WTC11 (cell line): ENCODE data around the gene TAS1R1. TPM values are rescaled to one million over a fixed set of nuclear protein-coding genes. Genes with fewer than 3 reads are reported as not detected.

Experiments used
- ARID4B ChIP-seq: sonication (generic); formaldehyde crosslinking; IDR thresholded peaks from 2 replicates; pipeline ENCODE4 v1.8.0; 2023; ENCODE audit warnings: missing genetic modification reagents, mild to moderate bottlenecking, borderline replicate concordance
- ATF6 ChIP-seq: sonication (generic); formaldehyde crosslinking; IDR thresholded peaks from 2 replicates; pipeline ENCODE4 v1.8.1; 2023; ENCODE audit warnings: mild to moderate bottlenecking, missing genetic modification reagents
- CREB1 ChIP-seq: sonication (generic); formaldehyde crosslinking; IDR thresholded peaks from 2 replicates; pipeline ENCODE4 v1.8.0; 2023; ENCODE audit warnings: mild to moderate bottlenecking, missing genetic modification reagents
- ERG ChIP-seq: fragments of 250-450 bp; sonication (Bioruptor Pico); IDR thresholded peaks from 2 replicates; pipeline ENCODE4 v1.8.0; 2021; ENCODE audit warnings: mild to moderate bottlenecking
- FOXK1 ChIP-seq: sonication (generic); formaldehyde crosslinking; IDR thresholded peaks from 2 replicates; pipeline ENCODE4 v1.8.0; 2022; ENCODE audit warnings: mild to moderate bottlenecking, moderate library complexity, missing genetic modification reagents
- FOXP4 ChIP-seq: sonication (generic); formaldehyde crosslinking; IDR thresholded peaks from 2 replicates; pipeline ENCODE4 v1.8.0; 2022; ENCODE audit warnings: mild to moderate bottlenecking, missing genetic modification reagents
- IRF1 ChIP-seq: sonication (generic); formaldehyde crosslinking; IDR thresholded peaks from 2 replicates; pipeline ENCODE4 v1.8.0; 2023; ENCODE audit warnings: missing genetic modification reagents
- KAT7 ChIP-seq: sonication (generic); formaldehyde crosslinking; IDR thresholded peaks from 2 replicates; pipeline ENCODE4 v1.8.1; 2023; ENCODE audit warnings: missing genetic modification reagents, mild to moderate bottlenecking, borderline replicate concordance
- MLX ChIP-seq: sonication (generic); formaldehyde crosslinking; IDR thresholded peaks from 2 replicates; pipeline ENCODE4 v1.8.1; 2023; ENCODE audit warnings: mild to moderate bottlenecking, missing genetic modification reagents, moderate library complexity
- MYBL2 ChIP-seq: sonication (generic); formaldehyde crosslinking; IDR thresholded peaks from 2 replicates; pipeline ENCODE4 v1.8.1; 2023; ENCODE audit warnings: mild to moderate bottlenecking, moderate library complexity, missing genetic modification reagents
- NFYB ChIP-seq: sonication (generic); formaldehyde crosslinking; conservative IDR thresholded peaks from 2 replicates; pipeline ENCODE4 v1.8.0; 2022; ENCODE audit warnings: low read depth, missing genetic modification reagents
- NR1H2 ChIP-seq: sonication (generic); formaldehyde crosslinking; IDR thresholded peaks from 2 replicates; pipeline ENCODE4 v1.9.0; 2021; ENCODE audit warnings: mild to moderate bottlenecking, moderate library complexity, missing genetic modification reagents
- NR2C2 ChIP-seq: sonication (generic); formaldehyde crosslinking; IDR thresholded peaks from 2 replicates; pipeline ENCODE4 v1.8.0; 2022; ENCODE audit warnings: mild to moderate bottlenecking, missing genetic modification reagents
- PREB ChIP-seq: sonication (generic); formaldehyde crosslinking; IDR thresholded peaks from 2 replicates; pipeline ENCODE4 v1.8.1; 2022; ENCODE audit warnings: mild to moderate bottlenecking, missing genetic modification reagents, moderate library complexity, borderline replicate concordance
- PRRX2 ChIP-seq: fragments of 250-450 bp; sonication (Bioruptor Pico); IDR thresholded peaks from 2 replicates; pipeline ENCODE4 v1.8.0; 2021; ENCODE audit warnings: mild to moderate bottlenecking
- SMAD4 ChIP-seq: sonication (generic); formaldehyde crosslinking; IDR thresholded peaks from 2 replicates; pipeline ENCODE4 v1.8.0; 2022; ENCODE audit warnings: mild to moderate bottlenecking, missing genetic modification reagents
- TP53 ChIP-seq: sonication (generic); formaldehyde crosslinking; IDR thresholded peaks from 2 replicates; pipeline ENCODE4 v1.8.1; 2023; ENCODE audit warnings: mild to moderate bottlenecking, missing genetic modification reagents
- USF1 ChIP-seq: sonication (generic); formaldehyde crosslinking; IDR thresholded peaks from 2 replicates; pipeline ENCODE4 v1.8.0; 2022; ENCODE audit warnings: mild to moderate bottlenecking, missing genetic modification reagents
- ZNF138 ChIP-seq: sonication (generic); formaldehyde crosslinking; conservative IDR thresholded peaks from 2 replicates; pipeline ENCODE4 v1.8.1; 2022; ENCODE audit warnings: mild to moderate bottlenecking, moderate library complexity, missing genetic modification reagents
- ZNF263 ChIP-seq: sonication (generic); formaldehyde crosslinking; IDR thresholded peaks from 2 replicates; pipeline ENCODE4 v1.8.1; 2022; ENCODE audit warnings: low read depth, mild to moderate bottlenecking, moderate library complexity, missing genetic modification reagents
- ZNF423 ChIP-seq: fragments of 250-450 bp; sonication (Bioruptor Pico); IDR thresholded peaks from 2 replicates; pipeline ENCODE4 v2.1.2; 2022; ENCODE audit warnings: mild to moderate bottlenecking, moderate library complexity
- ZNF512 ChIP-seq: sonication (generic); formaldehyde crosslinking; IDR thresholded peaks from 2 replicates; pipeline ENCODE4 v1.8.1; 2022; ENCODE audit warnings: missing genetic modification reagents, borderline replicate concordance
- total RNA-seq: library from RNA; stranded (reverse); gene quantifications from 3 replicates; pipeline ENCODE4 v1.2.3, GENCODE V29; 2021
- TF ChIP-seq, protein P1 (sequence below): fragments of 250-450 bp; sonication (Bioruptor Pico); IDR thresholded peaks from 2 replicates; pipeline ENCODE4 v1.9.0; 2021; ENCODE audit warnings: moderate library complexity, mild to moderate bottlenecking, inconsistent platforms, borderline replicate concordance

Gene TAS1R1
- total RNA-seq, 1 experiment from 2014 or later = 0.11 TPM

GRCh38 chr1:6613361-6614018, 58.4 kb downstream of the TAS1R1 start, which contains the start of gene PHF13 (continued):
- no peak for TF ChIP-seq FOXP4 (CRISPR knock-in tag)
- no peak for TF ChIP-seq ZNF263 (CRISPR knock-in tag)
- TF ChIP-seq ZNF423 (CRISPR knock-in tag) = no peak
- TF ChIP-seq SMAD4 (CRISPR knock-in tag) = no peak
- TF ChIP-seq ERG (CRISPR knock-in tag) = no peak
- TF ChIP-seq NR2C2 = 0 out of 2 replicates have a peak, but pooled peaks have one; percentile 23
- TF ChIP-seq ATF6 (CRISPR knock-in tag) = no peak
- TF ChIP-seq USF1 = peak; percentile 30; the same call in 1 of the 2 replicates
- TF ChIP-seq PREB = no peak
- TF ChIP-seq CREB1 (CRISPR knock-in tag) = no peak
- TF ChIP-seq, protein P1, sequence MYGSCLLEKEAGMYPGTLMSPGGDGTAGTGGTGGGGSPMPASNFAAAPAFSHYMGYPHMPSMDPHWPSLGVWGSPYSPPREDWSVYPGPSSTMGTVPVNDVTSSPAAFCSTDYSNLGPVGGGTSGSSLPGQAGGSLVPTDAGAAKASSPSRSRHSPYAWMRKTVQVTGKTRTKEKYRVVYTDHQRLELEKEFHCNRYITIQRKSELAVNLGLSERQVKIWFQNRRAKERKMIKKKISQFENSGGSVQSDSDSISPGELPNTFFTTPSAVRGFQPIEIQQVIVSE = no peak
- no peak for TF ChIP-seq MLX
- TF ChIP-seq IRF1 (CRISPR knock-in tag) = no peak
- no peak for TF ChIP-seq TP53 (CRISPR knock-in tag)
- no peak for TF ChIP-seq MYBL2 (CRISPR knock-in tag)
- 0 out of 2 replicates have a peak, but pooled peaks have one; percentile 18 for TF ChIP-seq FOXK1 (CRISPR knock-in tag)
- TF ChIP-seq KAT7 (CRISPR knock-in tag) = no peak
- no peak for TF ChIP-seq NFYB (CRISPR knock-in tag)
- peak; percentile 25; the same call in 1 of the 2 replicates for TF ChIP-seq ARID4B (CRISPR knock-in tag)
- no peak for TF ChIP-seq NR1H2 (CRISPR knock-in tag)
- TF ChIP-seq PRRX2 (CRISPR knock-in tag) = no peak
- TF ChIP-seq ZNF138 (CRISPR knock-in tag) = no peak
- TF ChIP-seq ZNF512 (CRISPR knock-in tag) = no peak
